Endothelial cell of umbilical vein (primary cell): ENCODE results near the gene HEATR1. TPM values are rescaled to one million over a fixed set of nuclear protein-coding genes. Genes with fewer than 3 reads are reported as not detected.

Source experiments
- BruUV-seq: library from RNA; stranded (reverse); fragments of 400-500 nt; replicated peaks from 2 replicates; lab custom pipeline; 2021; lab: Mats Ljungman, UMichigan
- CTCF ChIA-PET: fragments of 300-600, 350-600 bp; sonication (Branson Sonifier 250); formaldehyde crosslinking; loops from one replicate; lab custom pipeline; 2021; ENCODE audit warnings: antibody characterized with exemption, inconsistent platforms; lab: Charles Lee
- POLR2A ChIA-PET: fragments of 300-600, 350-600 bp; sonication (Branson Sonifier 250); formaldehyde crosslinking; loops from one replicate; lab custom pipeline; 2021; ENCODE audit warnings: antibody characterized with exemption, inconsistent platforms; lab: Charles Lee
- DNase-seq: peaks from one replicate; pipeline ENCODE4 v3.0.0-alpha.2; 2011; ENCODE audit warnings: low read depth, low spot score
- FAIRE-seq: peaks from 2 replicates; lab custom pipeline; 2011; peaks lifted over from hg19 to GRCh38; lab: Jason Lieb, UNC
- H2AFZ ChIP-seq: 2 replicates; pipeline ENCODE4 v1.6.0; 2012; ENCODE audit warnings: low read depth, low read length, control low read depth, inconsistent platforms
- H3K27ac ChIP-seq: 2 replicates; pipeline ENCODE4 v1.5.1; 2011; ENCODE audit warnings: low read depth, mild to moderate bottlenecking, control low read depth, low read length, moderate library complexity; ENCODE audit not compliant: insufficient read depth
- H3K27me3 ChIP-seq, 2 experiments: 2 replicates each; pipeline versions ENCODE4 v1.6.0 to v1.6.1; 2011; ENCODE audit warnings: low read length in 2 of 2, mixed read lengths in 1 of 2; ENCODE audit not compliant: control insufficient read depth in 2 of 2, insufficient read depth in 2 of 2
- H3K36me3 ChIP-seq, 2 experiments: 2 replicates in 1 of 2; 3 replicates in 1 of 2; pipeline ENCODE4 v1.5.1; 2011; ENCODE audit warnings: low read length in 2 of 2, mild to moderate bottlenecking in 1 of 2, moderate library complexity in 1 of 2; ENCODE audit not compliant: control insufficient read depth in 2 of 2, insufficient read depth in 2 of 2; ENCODE audit errors: extremely low read depth in 1 of 2
- H3K4me1 ChIP-seq: 3 replicates; pipeline ENCODE4 v1.5.1; 2011; ENCODE audit warnings: mild to moderate bottlenecking, low read length; ENCODE audit not compliant: control insufficient read depth, insufficient read depth; ENCODE audit errors: extremely low read depth
- H3K4me2 ChIP-seq: 2 replicates; pipeline ENCODE4 v1.6.1; 2011; ENCODE audit warnings: low read length, control low read depth, mixed read lengths; ENCODE audit not compliant: insufficient read depth
- H3K4me3 ChIP-seq, 3 experiments: fragments of 200-600 bp in 1 of 3; sonication (generic), shearing (Covaris generic) in 1 of 3; replicated peaks in 1 of 3; 2 replicates each; pipeline ENCODE4 v1.5.1; 2011 to 2016; ENCODE audit warnings: control low read depth in 3 of 3, low read length in 3 of 3, mild to moderate bottlenecking in 2 of 3, inconsistent platforms in 1 of 3, low read depth in 1 of 3, moderate library complexity in 1 of 3; ENCODE audit not compliant: insufficient read depth in 1 of 3
- H3K79me2 ChIP-seq: 2 replicates; pipeline ENCODE4 v1.6.0; 2012; ENCODE audit warnings: low read length, inconsistent platforms; ENCODE audit not compliant: control insufficient read depth, insufficient read depth
- H3K9ac ChIP-seq: replicated peaks from 2 replicates; pipeline ENCODE3; 2011; ENCODE audit warnings: low read length, control low read depth; ENCODE audit not compliant: insufficient read depth; ENCODE audit errors: extremely low read depth
- H3K9me1 ChIP-seq: replicated peaks from 3 replicates; pipeline ENCODE4 v1.6.0; 2011; ENCODE audit warnings: mild to moderate bottlenecking, low read length; ENCODE audit not compliant: control insufficient read depth, insufficient read depth; ENCODE audit errors: extremely low read depth
- H3K9me3 ChIP-seq: replicated peaks from 2 replicates; pipeline ENCODE4 v1.5.1; 2012; ENCODE audit warnings: low read length, inconsistent platforms; ENCODE audit not compliant: control insufficient read depth, insufficient read depth
- H4K20me1 ChIP-seq: replicated peaks from 2 replicates; pipeline ENCODE3; 2011; ENCODE audit warnings: mild to moderate bottlenecking, low read length; ENCODE audit not compliant: control insufficient read depth, insufficient read depth; ENCODE audit errors: extremely low read depth
- EZH2 ChIP-seq: IDR thresholded peaks from 2 replicates; pipeline ENCODE4 v1.6.1; 2012; ENCODE audit warnings: borderline replicate concordance, low read depth, mild to moderate bottlenecking, moderate library complexity, low read length, inconsistent platforms; ENCODE audit not compliant: severe bottlenecking
- FOS ChIP-seq: IDR thresholded peaks from 2 replicates; pipeline ENCODE4 v1.6.1; 2011; ENCODE audit warnings: mild to moderate bottlenecking, low read length, moderate library complexity, borderline replicate concordance; ENCODE audit not compliant: insufficient read depth
- GATA2 ChIP-seq: IDR thresholded peaks from 2 replicates; pipeline ENCODE4 v1.7.0; 2011; ENCODE audit warnings: low read depth, mild to moderate bottlenecking, moderate library complexity, mixed read lengths, low read length; ENCODE audit not compliant: insufficient read length, insufficient read depth
- JUN ChIP-seq: IDR thresholded peaks from 2 replicates; pipeline ENCODE4 v1.6.1; 2011; ENCODE audit warnings: borderline replicate concordance, low read depth; ENCODE audit not compliant: insufficient read length, insufficient read depth
- MYC ChIP-seq: IDR thresholded peaks from one replicate; pipeline ENCODE4 v1.6.1; 2011; ENCODE audit warnings: mild to moderate bottlenecking, low read depth, low read length
- POLR2A ChIP-seq: IDR thresholded peaks from 2 replicates; pipeline ENCODE4 v1.6.1; 2012; ENCODE audit warnings: low read depth, mild to moderate bottlenecking, control low read depth, low read length
- POLR2AphosphoS5 ChIP-seq: IDR thresholded peaks from 2 replicates; pipeline ENCODE4 v1.6.1; 2012; ENCODE audit warnings: low read depth, mild to moderate bottlenecking, control low read depth, low read length, moderate library complexity; ENCODE audit not compliant: insufficient read depth
- dilution Hi-C: fragments of 300-500 bp; cut with MboI; formaldehyde crosslinking; loops from one replicate; pipeline ENCODE4 v1.15.0; 2019; ENCODE audit warnings: low sequenced_read_pairs; ENCODE audit not compliant: extremely low pct_ligation_motif_present
- intact Hi-C: fragments of 100-400 bp; cut with micrococcal nuclease; formaldehyde crosslinking; loops from one replicate; pipeline ENCODE4 v1.10.0; 2022
- polyA plus RNA-seq, 4 experiments: library from polyadenylated mRNA; depleted of rRNA in 3 of 4; stranded (reverse) in 3 of 4; unstranded in 1 of 4; fragments of >200 nt; gene quantifications; 2 replicates each; pipeline versions ENCODE4 v1.2.1 to v1.2.3, GENCODE V29; 2011 to 2012; ENCODE audit warnings: missing spikeins in 1 of 4
- total RNA-seq: library from RNA; stranded (reverse); gene quantifications from 2 replicates; pipeline ENCODE4 v1.2.3, GENCODE V29; 2021
- TF ChIP-seq, protein P1 (sequence below): IDR thresholded peaks from 2 replicates; pipeline ENCODE4 v1.6.1; 2011; ENCODE audit not compliant: insufficient read depth, insufficient read length
- TF ChIP-seq, protein P2 (sequence below), 2 donors: IDR thresholded peaks; 1 replicate in 1 of 2; 2 replicates in 1 of 2; pipeline ENCODE4 v1.5.1; 2011; ENCODE audit warnings: low read length in 2 of 2, mild to moderate bottlenecking in 2 of 2, moderate library complexity in 2 of 2, control low read depth in 1 of 2, inconsistent platforms in 1 of 2, low read depth in 1 of 2; ENCODE audit not compliant: insufficient read depth in 1 of 2; ENCODE audit errors: extremely low read depth in 1 of 2

The HEATR1 gene
- total and polyA plus RNA-seq, 2 donors (not counting 3 experiments of a cell fraction or from before 2014, with no cell fraction given) = 8.4 to 62.0 TPM

DNA sequence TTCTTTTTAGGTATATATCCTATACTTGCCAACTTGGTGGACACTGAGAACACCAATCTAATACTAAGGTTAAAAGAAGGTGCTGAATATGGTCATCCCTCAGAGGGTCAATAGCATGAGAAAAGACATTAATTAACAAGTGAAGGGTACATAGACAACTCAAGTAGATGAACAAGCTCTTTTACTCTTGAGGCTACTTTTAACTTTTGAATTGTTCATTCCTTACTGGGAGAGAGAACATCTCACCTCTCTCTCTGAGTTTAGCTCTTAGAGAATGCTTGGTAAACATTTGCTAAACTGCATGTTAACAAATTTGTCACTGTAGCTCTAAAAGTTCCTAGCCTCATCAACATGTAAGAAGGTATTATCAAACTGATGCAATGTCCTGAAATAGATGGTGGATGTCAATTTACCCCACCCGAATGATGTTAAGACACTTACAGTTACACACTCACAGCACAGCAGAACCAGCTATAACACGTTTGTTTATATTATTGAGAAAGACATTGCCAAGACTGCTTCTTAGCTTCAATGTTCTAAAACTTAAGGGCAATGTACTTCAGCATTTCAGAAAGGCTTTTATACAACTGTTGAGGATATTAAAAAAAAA lies 35.9 kb downstream of the HEATR1 start:
- Histone ChIP-seq H3K27ac (no peak overlapping the region), H3K9me3 (no peaks in the 10 kb centered on the region), H3K79me2 (no peaks in the 10 kb centered on the region), H3K4me2 (no peak overlapping the region), H3K9me1 (no peaks in the 10 kb centered on the region), H3K9ac (no peak overlapping the region), H4K20me1 (no peaks in the 10 kb centered on the region), H3K36me3 (peaks cover 28 to 37% of the 10 kb centered on the region in 2 experiments), H3K27me3 (no peaks in the 10 kb centered on the region), H3K4me1 (no peaks in the 10 kb centered on the region), H3K4me3 (no peak overlapping the region), H2AFZ (no peak overlapping the region)
- intact Hi-C loops (no loop called here), dilution Hi-C loops (no loop called here)
- FAIRE-seq = no peak
- no TSS peak for BruUV-seq
- POLR2A ChIA-PET = no interaction called here
- CTCF ChIA-PET = interaction anchor here (1.5 kb wide), 1 partner anchor 8 kb away, joined by 3 read pairs; no protein-coding TSS in a partner anchor
- TF ChIP-seq, protein P1, sequence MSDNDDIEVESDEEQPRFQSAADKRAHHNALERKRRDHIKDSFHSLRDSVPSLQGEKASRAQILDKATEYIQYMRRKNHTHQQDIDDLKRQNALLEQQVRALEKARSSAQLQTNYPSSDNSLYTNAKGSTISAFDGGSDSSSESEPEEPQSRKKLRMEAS = no peak
- TF ChIP-seq, protein P2, sequence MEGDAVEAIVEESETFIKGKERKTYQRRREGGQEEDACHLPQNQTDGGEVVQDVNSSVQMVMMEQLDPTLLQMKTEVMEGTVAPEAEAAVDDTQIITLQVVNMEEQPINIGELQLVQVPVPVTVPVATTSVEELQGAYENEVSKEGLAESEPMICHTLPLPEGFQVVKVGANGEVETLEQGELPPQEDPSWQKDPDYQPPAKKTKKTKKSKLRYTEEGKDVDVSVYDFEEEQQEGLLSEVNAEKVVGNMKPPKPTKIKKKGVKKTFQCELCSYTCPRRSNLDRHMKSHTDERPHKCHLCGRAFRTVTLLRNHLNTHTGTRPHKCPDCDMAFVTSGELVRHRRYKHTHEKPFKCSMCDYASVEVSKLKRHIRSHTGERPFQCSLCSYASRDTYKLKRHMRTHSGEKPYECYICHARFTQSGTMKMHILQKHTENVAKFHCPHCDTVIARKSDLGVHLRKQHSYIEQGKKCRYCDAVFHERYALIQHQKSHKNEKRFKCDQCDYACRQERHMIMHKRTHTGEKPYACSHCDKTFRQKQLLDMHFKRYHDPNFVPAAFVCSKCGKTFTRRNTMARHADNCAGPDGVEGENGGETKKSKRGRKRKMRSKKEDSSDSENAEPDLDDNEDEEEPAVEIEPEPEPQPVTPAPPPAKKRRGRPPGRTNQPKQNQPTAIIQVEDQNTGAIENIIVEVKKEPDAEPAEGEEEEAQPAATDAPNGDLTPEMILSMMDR (IDR thresholded peaks at IDR 0.05; ENCODE audit: extremely low read depth in 1 of 2, insufficient read depth in 1 of 2, low read depth in 1 of 2, low read length in 2 of 2) = no peak
- TF ChIP-seq POLR2A (no peak), FOS (no peak), EZH2 (no peak), MYC (no peak), GATA2 (no peak), JUN (no peak), POLR2AphosphoS5 (no peak)
- DNase-seq = no peak
